ENCODE measurements around the gene HES7.
"Not testable (repeated sequence)": the region's sequence is repeated elsewhere in the genome, so short reads cannot be mapped to it uniquely, and the experiment has no call there.

Gene HES7

GRCh38 chr17:8100111-8100510, 23.8 kb downstream of the HES7 start:
- no peak for DNase-seq (ENCODE audit: low spot score)

GRCh38 chr17:8096541-8096940, 27.4 kb downstream of the HES7 start:
- DNase-seq (ENCODE audit: low spot score), result no peak

DNA sequence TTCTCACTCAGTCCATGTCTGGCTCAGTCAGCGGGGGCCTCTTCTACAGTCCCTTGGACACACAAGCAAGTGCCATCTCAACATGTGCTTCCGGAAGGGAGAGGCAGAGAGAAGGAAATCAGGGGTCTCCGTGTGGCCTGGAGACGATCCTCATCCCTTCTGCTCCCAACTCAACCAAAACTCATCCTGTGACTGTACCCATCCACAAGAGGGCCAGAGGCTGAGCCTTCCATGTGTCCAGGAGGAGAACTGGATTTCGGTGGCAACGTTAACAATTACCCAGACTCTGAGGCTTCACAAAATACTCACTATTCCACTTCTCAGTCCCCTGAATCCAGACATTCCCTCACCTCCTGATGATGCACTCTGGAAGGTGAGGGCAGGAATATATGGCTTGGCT, 28.5 kb downstream of the HES7 start:
- DNase-seq (ENCODE audit: low spot score), result no peak

GRCh38 chr17:8091033-8091687, 32.7 kb downstream of the HES7 start:
- DNase-seq (ENCODE audit: low spot score), result no peak

- no peak for DNase-seq (ENCODE audit: low spot score)
Observed at GRCh38 chr17:8089728-8090127, 34.2 kb downstream of the HES7 start.

DNA sequence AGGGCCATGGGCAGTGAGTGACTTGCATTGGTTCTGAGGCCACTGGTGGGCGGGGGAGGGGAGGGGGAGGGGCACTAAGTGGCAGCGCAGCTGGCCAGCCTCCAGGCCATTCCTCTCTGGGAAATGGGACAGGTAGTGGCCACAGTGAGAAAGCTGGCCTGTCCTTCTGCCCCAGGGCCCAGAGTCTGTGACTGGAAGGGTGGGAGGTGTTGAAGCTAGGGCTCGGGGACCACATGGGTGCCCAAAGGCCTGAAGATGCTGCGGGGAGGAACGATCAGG, 36.0 kb downstream of the HES7 start:
- DNase-seq (ENCODE audit: low spot score), result no peak

DNA sequence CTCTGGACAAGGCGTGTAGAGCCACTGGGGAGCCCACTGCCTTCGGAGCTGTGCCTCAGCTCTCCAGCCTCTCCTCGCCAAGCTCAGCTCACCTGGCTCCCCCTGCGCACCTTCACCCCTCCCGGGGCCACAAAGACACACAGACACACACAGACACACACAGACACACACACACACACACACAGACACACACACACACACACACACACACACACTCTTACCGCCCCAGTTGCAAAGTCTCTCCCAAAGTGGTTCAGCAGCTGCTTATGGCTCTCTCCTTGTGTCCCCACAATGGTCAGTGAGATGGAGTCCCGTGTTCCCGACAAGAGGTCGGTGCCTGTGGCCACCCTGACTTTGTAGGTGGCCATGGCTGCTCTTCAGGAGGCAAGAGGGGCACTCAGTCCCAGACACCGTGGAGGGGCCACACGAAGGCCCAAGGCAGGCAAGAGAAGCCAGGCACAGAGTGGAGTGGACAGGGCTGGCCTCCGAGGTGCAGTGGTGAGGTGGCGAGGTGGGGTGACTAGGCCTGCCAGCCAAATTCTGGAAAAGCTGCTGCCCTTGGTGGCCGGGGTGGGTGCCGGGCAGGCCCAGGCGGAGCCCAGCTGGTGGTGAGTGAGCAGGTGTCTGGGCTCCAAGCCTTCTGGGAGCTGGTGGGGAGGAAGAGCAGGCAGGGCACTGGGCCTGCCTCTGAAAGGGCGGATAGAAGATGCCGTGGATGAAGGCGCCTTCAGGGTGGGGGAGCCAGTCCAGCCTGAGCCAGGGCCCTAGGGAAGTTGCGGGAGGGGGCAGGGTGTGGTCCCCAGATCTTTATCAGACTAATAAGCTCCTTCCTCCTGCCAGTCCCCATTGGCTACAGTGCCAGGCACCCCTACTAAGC, 36.6 kb downstream of the HES7 start, which contains the start of gene ALOX12B:
ALOX12B (minus strand) TSS at position 642 of the 877 bp plus-strand sequence; CDS start at position 368, 274 bp downstream.
- no peak for DNase-seq (ENCODE audit: low spot score)

DNA sequence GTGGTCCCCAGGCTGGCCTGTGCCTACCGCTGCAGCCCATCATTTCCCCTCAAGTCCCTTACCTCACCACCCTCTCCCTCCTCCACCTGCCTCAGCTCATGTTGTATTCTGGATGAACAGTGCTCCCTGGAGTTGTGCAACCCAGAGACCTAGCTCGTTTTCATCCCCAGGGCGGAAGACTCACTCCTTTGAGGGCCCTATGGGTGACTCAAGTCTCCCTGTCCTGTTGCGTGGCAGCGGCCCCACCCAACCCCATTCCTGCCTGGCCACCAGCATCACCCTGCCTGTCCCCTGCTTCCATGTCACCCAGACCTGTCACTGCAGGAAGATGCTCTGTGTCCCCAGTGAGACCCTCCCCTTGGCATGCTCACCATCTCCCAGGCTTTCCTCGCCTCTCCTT, 39.7 kb downstream of the HES7 start:
- DNase-seq (ENCODE audit: low spot score), result no peak

GRCh38 chr17:8082292-8082691, 41.6 kb downstream of the HES7 start:
- DNase-seq (ENCODE audit: low spot score), result no peak

DNA sequence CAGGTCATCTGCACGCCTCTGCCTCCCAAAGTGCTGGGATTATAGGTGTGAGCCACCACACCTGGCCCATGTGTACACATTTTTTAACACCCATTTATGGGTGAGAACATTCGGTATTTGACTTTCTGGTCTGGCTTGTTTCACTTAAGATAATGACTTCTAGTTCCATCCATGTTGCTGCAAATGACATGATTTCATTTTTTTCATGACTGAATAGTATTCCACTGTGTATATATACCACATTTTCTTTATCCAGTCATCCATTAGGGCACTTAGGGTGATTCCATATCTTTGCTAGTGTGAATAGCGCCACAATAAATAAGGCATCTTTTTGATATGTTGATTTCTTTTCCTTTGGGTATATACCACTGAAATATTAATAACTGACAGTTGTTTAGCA, 42.0 kb downstream of the HES7 start:
- DNase-seq (ENCODE audit: low spot score), result no peak

DNA sequence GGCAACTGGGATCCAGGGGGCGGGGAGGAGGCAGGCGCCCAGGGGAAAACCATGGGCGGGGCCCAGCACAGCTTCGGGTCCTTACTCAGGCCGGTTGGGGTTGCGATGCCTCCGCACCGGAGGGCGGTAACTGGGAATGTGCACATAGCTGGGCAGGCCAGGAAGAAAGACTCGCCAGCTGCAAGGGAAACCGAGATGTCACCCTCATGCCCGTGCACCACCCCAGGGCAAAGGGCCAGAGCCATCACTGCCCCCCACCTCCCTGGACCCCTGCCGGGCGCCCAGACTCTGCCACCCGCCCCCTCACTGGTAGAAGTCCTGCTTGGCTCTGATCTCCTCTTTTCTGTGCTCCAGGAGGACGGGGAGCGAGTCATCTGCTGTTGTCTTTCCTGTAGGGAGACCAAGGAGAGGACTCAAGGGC, 43.1 kb downstream of the HES7 start:
- DNase-seq (ENCODE audit: low spot score), result no peak

DNA sequence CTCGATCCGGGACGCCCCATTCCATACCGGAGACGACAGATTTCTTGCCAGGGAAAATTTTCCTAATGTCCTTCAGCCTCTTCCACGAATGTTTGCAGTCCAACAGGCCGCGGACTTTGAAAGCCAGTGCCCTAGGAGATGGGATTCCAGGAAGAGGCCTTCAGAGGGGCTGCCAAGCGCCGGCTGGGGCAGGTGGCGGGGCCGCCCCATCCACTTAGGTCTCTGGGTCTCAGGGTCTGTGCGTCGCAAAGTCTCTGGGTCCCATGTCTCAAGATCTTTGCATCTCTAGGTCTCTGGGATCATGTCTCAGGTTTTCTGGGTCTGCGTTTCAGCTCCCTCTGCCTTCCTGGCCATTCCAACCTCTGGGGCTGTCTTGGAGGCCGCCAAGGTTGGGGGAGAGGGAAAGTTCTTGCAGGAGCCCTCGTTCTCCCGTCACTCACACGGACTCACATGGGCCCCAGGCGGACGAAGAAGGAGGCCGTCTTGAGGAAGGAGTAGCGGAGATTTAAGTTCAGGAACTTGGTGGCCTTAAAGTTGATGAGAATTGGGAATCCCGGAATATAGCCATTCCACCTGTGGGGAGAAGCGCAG, 43.6 kb downstream of the HES7 start:
- no peak for DNase-seq (ENCODE audit: low spot score)

- peak; percentile 88 for DNase-seq (ENCODE audit: low spot score)
Observed at GRCh38 chr17:8079291-8080207, 44.4 kb downstream of the HES7 start.

DNA sequence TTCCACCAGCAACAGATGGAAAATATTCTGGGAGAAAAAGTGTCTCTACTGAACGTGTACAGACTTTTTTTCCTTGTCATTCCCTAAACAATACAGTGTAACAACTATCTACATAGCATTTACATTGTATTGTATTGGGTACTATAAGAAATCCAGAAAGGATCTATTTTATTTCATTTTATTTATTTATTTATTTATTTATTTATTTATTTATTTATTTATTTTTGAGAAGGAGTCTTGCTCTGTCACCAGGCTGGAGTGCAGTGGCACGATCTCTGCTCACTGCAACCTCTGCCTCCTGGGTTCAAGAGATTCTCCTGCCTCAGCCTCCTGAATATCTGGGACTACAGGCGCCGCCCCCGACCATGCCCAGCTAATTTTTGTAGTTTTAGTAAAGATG, 46.0 kb downstream of the HES7 start:
- not testable (repeated sequence) for DNase-seq (ENCODE audit: low spot score)

DNA sequence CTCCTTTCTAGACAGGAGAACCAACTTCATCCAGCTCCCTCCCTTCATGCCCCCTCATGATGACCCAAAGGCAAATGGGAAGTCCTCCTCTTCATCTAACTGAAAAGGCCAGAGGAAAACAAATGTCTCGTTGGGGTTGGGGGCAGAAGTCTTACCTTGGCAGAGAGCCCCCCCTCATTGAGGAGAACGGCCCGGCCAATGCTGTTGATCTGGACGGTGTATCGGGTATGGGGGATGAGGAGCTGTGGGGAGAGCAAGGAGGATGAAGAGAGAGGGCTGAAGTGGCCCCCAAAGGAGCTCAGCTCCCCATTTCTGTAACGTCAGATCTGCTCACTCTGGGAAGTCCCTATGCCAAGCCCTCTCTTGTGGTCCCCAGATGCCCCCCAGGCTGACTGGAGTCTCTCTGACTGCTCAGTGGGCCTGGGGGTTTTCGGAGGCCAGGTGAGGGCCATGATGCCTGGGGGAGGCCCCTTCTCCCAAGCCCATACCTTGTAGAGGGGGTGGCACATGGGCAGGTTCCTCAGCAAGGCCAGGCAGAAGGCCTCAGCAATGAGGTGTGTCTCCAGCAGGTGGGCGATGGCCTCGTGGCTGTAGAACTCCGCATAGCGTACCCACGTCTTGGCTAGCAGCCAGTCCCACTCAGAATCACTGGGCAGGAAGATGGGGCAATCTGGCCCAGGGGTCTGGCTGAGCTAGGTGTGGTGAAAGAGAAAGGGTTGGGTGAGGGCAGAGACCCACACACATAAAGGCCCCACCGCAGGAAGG, 47.2 kb downstream of the HES7 start:
- no peak for DNase-seq (ENCODE audit: low spot score)

GRCh38 chr17:8075574-8076342, 48.1 kb downstream of the HES7 start:
- no peak for DNase-seq (ENCODE audit: low spot score)

DNA sequence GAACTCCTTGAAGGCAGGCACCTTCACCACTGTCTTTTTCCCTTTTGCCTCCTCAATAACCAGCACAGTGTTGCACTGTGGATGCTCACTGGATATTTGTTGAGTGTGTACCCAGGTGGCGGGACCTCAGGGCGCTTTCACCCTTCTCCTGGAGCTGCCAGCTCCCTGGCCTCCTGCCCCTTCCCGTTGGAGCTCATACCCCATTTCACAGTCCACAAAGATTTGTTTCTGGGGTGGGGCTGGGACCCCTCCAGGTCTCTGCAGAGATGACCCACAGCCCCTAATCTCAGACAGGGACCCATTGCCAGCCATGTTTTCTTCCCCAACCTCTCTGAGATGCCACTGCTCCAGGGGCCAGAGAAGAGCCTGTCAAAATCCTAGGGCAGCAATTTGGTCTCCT, 48.8 kb downstream of the HES7 start:
- DNase-seq (ENCODE audit: low spot score), result no peak

- no peak for DNase-seq (ENCODE audit: low spot score)
Observed at GRCh38 chr17:8074554-8074953, 49.4 kb downstream of the HES7 start.

GRCh38 chr17:8073627-8074484, 50.0 kb downstream of the HES7 start:
- DNase-seq (ENCODE audit: low spot score), result peak; percentile 79

Measured in hepatic stellate cell (primary cell).